ENCODE measurements around the gene RNF135. TPM values are rescaled to one million over a fixed set of nuclear protein-coding genes. Genes with fewer than 3 reads are reported as not detected.
A peak's percentile ranks its signal among the peaks of the same experiment; 100 is the strongest.
"Not testable (repeated sequence)": the region's sequence is repeated elsewhere in the genome, so short reads cannot be mapped to it uniquely, and the experiment has no call there.

Gene RNF135
- total RNA-seq, 1 experiment from 2014 or later: 8.0 TPM

GRCh38 chr17:30975042-30975820 is 4.4 kb downstream of the RNF135 start:
- Histone ChIP-seq H2BK120ac (ENCODE audit: low read depth, low read length, poor library complexity, severe bottlenecking) (no peak overlapping the region), H3K4ac (ENCODE audit: low read depth, low read length) (no peak overlapping the region), H3K27ac (ENCODE audit: insufficient read length, low read depth, low read length) (no peak overlapping the region), H2AFZ (ENCODE audit: low read length) (no peak overlapping the region), H2BK20ac (ENCODE audit: low read depth, low read length, poor library complexity, severe bottlenecking) (no peak overlapping the region), H3K9ac (ENCODE audit: extremely low read depth, insufficient read length, low read length) (no peak overlapping the region), H4K8ac (replicated peaks; ENCODE audit: insufficient read length, low read depth, low read length) (no peak overlapping the region), H3K14ac (ENCODE audit: insufficient read depth, low read length) (no peak overlapping the region), H2BK5ac (ENCODE audit: insufficient read length, low read length) (no peak overlapping the region), H3K9me3 (ENCODE audit: control insufficient read depth, low read depth, low read length) (no peaks in the 10 kb centered on the region), H3K4me2 (ENCODE audit: insufficient read depth, insufficient read length, low read length) (no peak overlapping the region), H2BK15ac (ENCODE audit: low read depth, low read length) (no peak overlapping the region), H4K91ac (ENCODE audit: insufficient read length, low read depth, low read length) (no peak overlapping the region), H4K20me1 (ENCODE audit: control insufficient read depth, insufficient read depth, insufficient read length) (no peaks in the 10 kb centered on the region), H2AK5ac (ENCODE audit: insufficient read length, low read length) (no peak overlapping the region), H3K4me1 (ENCODE audit: insufficient read depth, low read length) (no peaks in the 10 kb centered on the region), H3K79me2 (ENCODE audit: insufficient read depth, low read length) (no peaks in the 10 kb centered on the region), H3K56ac (ENCODE audit: insufficient read length, low read depth, low read length) (no peak overlapping the region), H3K23ac (ENCODE audit: insufficient read length, low read depth, low read length) (no peak overlapping the region), H3K79me1 (ENCODE audit: insufficient read depth, low read depth, low read length, poor library complexity, severe bottlenecking) (peaks cover 3% of the 10 kb centered on the region), H4K5ac (ENCODE audit: insufficient read length, low read depth, low read length) (no peak overlapping the region), H3K23me2 (ENCODE audit: insufficient read length, low read depth, low read length, poor library complexity, severe bottlenecking) (peaks cover 5% of the 10 kb centered on the region), H3T11ph (ENCODE audit: low read length) (no peak overlapping the region), H2BK12ac (ENCODE audit: insufficient read length, low read depth, low read length) (no peak overlapping the region), H3K18ac (ENCODE audit: insufficient read length, low read depth, low read length) (no peak overlapping the region), H3K27me3 (ENCODE audit: insufficient read depth, low read length) (no peaks in the 10 kb centered on the region; the same call in 1 of the 2 replicates)
- no peak overlapping the region for H3K4me3 Mint-ChIP-seq
- H3K36me3 Mint-ChIP-seq (ENCODE audit: insufficient read depth in 1 of 3, low read depth in 3 of 3): peaks cover 15 to 27% (median 19%) of the 10 kb centered on the region in 3 experiments
- DNase-seq: peak; percentile 20
- no CpG with 5 or more reads among the region's 8 CpGs for WGBS (ENCODE audit: extremely low coverage, insufficient read length, low lambda C conversion rate)
- H3K27ac Mint-ChIP-seq: peak overlapping the region in 1 of 3 experiments; percentile 72; a peak in 2 of 7 replicates
- TF ChIP-seq CTCF (conservative IDR thresholded peaks at IDR 0.05): no peak
- peaks cover 8 to 10% of the 10 kb centered on the region in 2 experiments for H3K4me1 Mint-ChIP-seq
- no peaks in the 10 kb centered on the region for H3K27me3 Mint-ChIP-seq (ENCODE audit: low read depth)
- H3K9me3 Mint-ChIP-seq: peaks cover 8 to 10% of the 10 kb centered on the region in 2 experiments

GRCh38 chr17:30979919-30980318 is 9.1 kb downstream of the RNF135 start:
- not testable (repeated sequence) for H4K8ac ChIP-seq (replicated peaks; ENCODE audit: insufficient read length, low read depth, low read length); H3K9ac ChIP-seq (ENCODE audit: extremely low read depth, insufficient read length, low read length); H3K4ac ChIP-seq (ENCODE audit: low read depth, low read length); H2AFZ ChIP-seq (ENCODE audit: low read length); H2BK5ac ChIP-seq (ENCODE audit: insufficient read length, low read length); H3K9me3 ChIP-seq (ENCODE audit: control insufficient read depth, low read depth, low read length); H2BK12ac ChIP-seq (ENCODE audit: insufficient read length, low read depth, low read length); H3K4me1 ChIP-seq (ENCODE audit: insufficient read depth, low read length); H3K14ac ChIP-seq (ENCODE audit: insufficient read depth, low read length); H4K91ac ChIP-seq (ENCODE audit: insufficient read length, low read depth, low read length); H3K56ac ChIP-seq (ENCODE audit: insufficient read length, low read depth, low read length); H3K23me2 ChIP-seq (ENCODE audit: insufficient read length, low read depth, low read length, poor library complexity, severe bottlenecking); H3K23ac ChIP-seq (ENCODE audit: insufficient read length, low read depth, low read length); H3K79me1 ChIP-seq (ENCODE audit: insufficient read depth, low read depth, low read length, poor library complexity, severe bottlenecking); H3K4me1 Mint-ChIP-seq; H2BK120ac ChIP-seq (ENCODE audit: low read depth, low read length, poor library complexity, severe bottlenecking); H3K79me2 ChIP-seq (ENCODE audit: insufficient read depth, low read length); H3K4me3 Mint-ChIP-seq; H3K27ac Mint-ChIP-seq; H2AK5ac ChIP-seq (ENCODE audit: insufficient read length, low read length); H3K9me3 Mint-ChIP-seq; H3K27me3 ChIP-seq (ENCODE audit: insufficient read depth, low read length); H3T11ph ChIP-seq (ENCODE audit: low read length); H4K5ac ChIP-seq (ENCODE audit: insufficient read length, low read depth, low read length); H3K18ac ChIP-seq (ENCODE audit: insufficient read length, low read depth, low read length); H4K20me1 ChIP-seq (ENCODE audit: control insufficient read depth, insufficient read depth, insufficient read length); H3K27me3 Mint-ChIP-seq (ENCODE audit: low read depth); H2BK15ac ChIP-seq (ENCODE audit: low read depth, low read length); H3K4me2 ChIP-seq (ENCODE audit: insufficient read depth, insufficient read length, low read length); H3K27ac ChIP-seq (ENCODE audit: insufficient read length, low read depth, low read length); DNase-seq; H2BK20ac ChIP-seq (ENCODE audit: low read depth, low read length, poor library complexity, severe bottlenecking)
- no CpG with 5 or more reads among the region's 33 CpGs for WGBS (ENCODE audit: extremely low coverage, insufficient read length, low lambda C conversion rate)
- peaks cover 10 to 15% (median 14%) of the 10 kb centered on the region in 3 experiments for H3K36me3 Mint-ChIP-seq (ENCODE audit: insufficient read depth in 1 of 3, low read depth in 3 of 3)
